Measurements from ENCODE around the gene CR1. TPM values are rescaled to one million over a fixed set of nuclear protein-coding genes. Genes with fewer than 3 reads are reported as not detected.
"Not testable (repeated sequence)": the region's sequence is repeated elsewhere in the genome, so short reads cannot be mapped to it uniquely, and the experiment has no call there.

Gene CR1
- polyA plus RNA-seq, 1 experiment: not detected

GRCh38 chr1:207620543-207620893, 124.6 kb downstream of the CR1 start:
- Histone ChIP-seq H3K27ac (ENCODE audit: low read depth, low read length) (no peak overlapping the region), H3K9me3 (ENCODE audit: control insufficient read depth, insufficient read depth, low read length) (no peaks in the 10 kb centered on the region), H3K4me3 (ENCODE audit: low read depth, low read length) (no peak overlapping the region), H3K27me3 (ENCODE audit: control insufficient read depth, insufficient read depth, low read length) (no peaks in the 10 kb centered on the region)
- DNase-seq (ENCODE audit: low read depth, low spot score): no peak
- TF ChIP-seq CTCF (IDR thresholded peaks at IDR 0.05; ENCODE audit: low read depth, low read length): no peak
- ChIA-PET CTCF (interaction anchor here (0.8 to 2.4 kb wide), 23 partner anchors 9 to 177 kb away, joined by 3 to 14 read pairs (median 4); no protein-coding TSS in a partner anchor), POLR2A (no interaction called here)

- H3K4me3 ChIP-seq (ENCODE audit: low read depth, low read length); H3K27ac ChIP-seq (ENCODE audit: low read depth, low read length); CTCF ChIA-PET; H3K9me3 ChIP-seq (ENCODE audit: control insufficient read depth, insufficient read depth, low read length); H3K27me3 ChIP-seq (ENCODE audit: control insufficient read depth, insufficient read depth, low read length); DNase-seq (ENCODE audit: low read depth, low spot score); POLR2A ChIA-PET: not testable (repeated sequence)
Observed at GRCh38 chr1:207625504-207626071, 129.6 kb downstream of the CR1 start.

GRCh38 chr1:207626972-207627337, 131.0 kb downstream of the CR1 start:
- POLR2A ChIA-PET: no interaction called here
- CTCF ChIA-PET: no interaction called here
- no peak for TF ChIP-seq CTCF (IDR thresholded peaks at IDR 0.05; ENCODE audit: low read depth, low read length)
- Histone ChIP-seq H3K4me3 (ENCODE audit: low read depth, low read length) (no peak overlapping the region), H3K9me3 (ENCODE audit: control insufficient read depth, insufficient read depth, low read length) (no peaks in the 10 kb centered on the region), H3K27me3 (ENCODE audit: control insufficient read depth, insufficient read depth, low read length) (peaks cover 2% of the 10 kb centered on the region), H3K27ac (ENCODE audit: low read depth, low read length) (no peak overlapping the region)
- DNase-seq (ENCODE audit: low read depth, low spot score): no peak

GRCh38 chr1:207627496-207627895, 131.5 kb downstream of the CR1 start:
- ChIA-PET POLR2A (no interaction called here), CTCF (no interaction called here)
- DNase-seq (ENCODE audit: low read depth, low spot score): no peak
- Histone ChIP-seq H3K27me3 (ENCODE audit: control insufficient read depth, insufficient read depth, low read length) (peaks cover 2% of the 10 kb centered on the region), H3K9me3 (ENCODE audit: control insufficient read depth, insufficient read depth, low read length) (no peaks in the 10 kb centered on the region), H3K27ac (ENCODE audit: low read depth, low read length) (no peak overlapping the region), H3K4me3 (ENCODE audit: low read depth, low read length) (no peak overlapping the region)
- TF ChIP-seq CTCF (IDR thresholded peaks at IDR 0.05; ENCODE audit: low read depth, low read length): no peak

GRCh38 chr1:207628776-207629175, 132.8 kb downstream of the CR1 start:
- H3K9me3 ChIP-seq (ENCODE audit: control insufficient read depth, insufficient read depth, low read length): no peaks in the 10 kb centered on the region
- peaks cover 2% of the 10 kb centered on the region for H3K27me3 ChIP-seq (ENCODE audit: control insufficient read depth, insufficient read depth, low read length)
- TF ChIP-seq CTCF (IDR thresholded peaks at IDR 0.05; ENCODE audit: low read depth, low read length): no peak
- POLR2A ChIA-PET: no interaction called here
- CTCF ChIA-PET: interaction anchor here (1.6 kb wide), 1 partner anchor 8 kb away, joined by 11 read pairs; no protein-coding TSS in a partner anchor
- no peak overlapping the region for H3K4me3 ChIP-seq (ENCODE audit: low read depth, low read length)
- no peak for DNase-seq (ENCODE audit: low read depth, low spot score)
- no peak overlapping the region for H3K27ac ChIP-seq (ENCODE audit: low read depth, low read length)

- POLR2A ChIA-PET: no interaction called here
- DNase-seq (ENCODE audit: low read depth, low spot score): no peak
- Histone ChIP-seq H3K9me3 (ENCODE audit: control insufficient read depth, insufficient read depth, low read length) (no peaks in the 10 kb centered on the region), H3K27ac (ENCODE audit: low read depth, low read length) (no peak overlapping the region), H3K4me3 (ENCODE audit: low read depth, low read length) (no peak overlapping the region), H3K27me3 (ENCODE audit: control insufficient read depth, insufficient read depth, low read length) (peaks cover 2% of the 10 kb centered on the region)
- no peak for TF ChIP-seq CTCF (IDR thresholded peaks at IDR 0.05; ENCODE audit: low read depth, low read length)
- CTCF ChIA-PET: no interaction called here
Observed at GRCh38 chr1:207631137-207631536, 135.2 kb downstream of the CR1 start.

Data from AG04450 (cell line).